Stimulated activated CD4-positive, alpha-beta T cell treated with anti-CD3 and anti-CD28 coated beads, Interleukin-1b, Interleukin-23, amount 100 ng/mL, for 48 hours (primary cell): Measurements from ENCODE around the gene ICA1.

Experiments used
- DNase-seq: peaks from one replicate; pipeline ENCODE4 v3.0.0-alpha.2; 2020

The ICA1 gene

DNA sequence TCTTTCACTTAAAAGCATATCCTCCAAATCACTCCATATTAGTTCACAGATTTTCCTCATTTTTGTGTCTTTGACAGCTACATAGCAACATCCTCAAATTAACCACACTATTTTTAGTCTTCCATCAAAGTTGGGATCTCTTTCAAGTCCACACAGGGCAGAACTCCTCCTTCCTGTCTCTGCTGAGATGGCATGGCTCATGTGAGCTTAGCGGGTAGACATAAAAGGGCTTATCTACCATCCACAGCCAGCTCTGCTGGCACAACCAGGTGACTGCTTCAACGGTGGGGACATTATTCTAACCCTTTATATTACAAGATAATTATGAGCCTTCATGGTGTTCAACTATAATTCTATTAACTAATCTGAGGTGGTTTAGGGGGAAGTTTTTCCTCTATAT is 35.5 kb downstream of the ICA1 start:
- no peak for DNase-seq

GRCh38 chr7:8221567-8221966 is 40.4 kb downstream of the ICA1 start:
- DNase-seq: no peak

DNA sequence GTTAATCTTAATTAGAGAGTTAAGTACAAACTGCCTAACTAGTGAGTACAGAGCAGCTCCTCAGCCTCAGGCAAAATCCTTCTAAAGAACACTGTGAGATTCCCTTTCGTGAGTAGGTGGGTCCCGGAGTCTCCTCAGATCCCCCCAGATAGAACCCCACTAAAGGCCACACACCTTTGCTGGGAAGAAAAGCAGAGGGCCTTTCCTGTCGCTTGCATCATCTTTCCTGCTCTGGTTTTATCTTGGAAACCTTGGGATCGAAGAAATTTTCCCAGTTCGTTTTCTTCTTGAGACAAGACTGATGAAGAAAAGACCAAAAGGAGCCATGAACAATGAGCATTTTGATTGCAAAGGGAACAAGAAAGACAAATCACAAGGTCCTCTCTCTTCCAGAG is 40.9 kb downstream of the ICA1 start:
- DNase-seq: no peak

DNA sequence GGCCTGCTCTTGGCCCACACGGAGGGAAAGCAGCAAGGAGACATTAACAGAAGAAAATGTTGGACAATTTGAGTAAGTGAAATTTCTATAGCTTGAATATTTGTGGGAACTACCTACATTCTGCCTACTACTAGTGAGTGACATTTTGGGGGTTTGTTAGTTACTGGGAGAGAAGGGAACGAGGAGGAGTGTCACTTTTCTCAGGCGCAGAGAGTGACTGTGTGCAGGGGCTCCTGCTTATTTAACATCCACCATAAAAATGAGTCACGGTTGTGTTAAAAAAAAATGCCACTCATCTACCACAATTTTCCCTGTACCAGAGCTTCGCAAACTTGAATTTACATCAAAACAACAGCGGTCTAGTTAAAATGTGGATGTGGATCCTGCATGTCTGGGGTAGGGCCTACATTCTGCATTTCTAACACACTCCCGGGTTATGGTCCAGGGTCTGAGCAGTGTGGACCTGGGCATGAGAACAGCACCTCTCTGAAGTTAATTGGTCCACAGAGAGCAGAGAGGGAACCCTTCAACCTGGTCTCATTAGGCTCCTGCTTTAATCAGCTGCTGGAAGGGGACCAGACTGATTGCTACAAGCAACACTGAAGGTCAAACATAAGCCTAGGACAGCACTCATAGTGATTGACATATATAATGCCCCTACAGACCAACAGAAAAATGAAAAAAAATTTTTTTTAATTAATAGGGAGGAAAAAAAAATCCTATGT is 41.4 kb downstream of the ICA1 start:
- DNase-seq: no peak

DNA sequence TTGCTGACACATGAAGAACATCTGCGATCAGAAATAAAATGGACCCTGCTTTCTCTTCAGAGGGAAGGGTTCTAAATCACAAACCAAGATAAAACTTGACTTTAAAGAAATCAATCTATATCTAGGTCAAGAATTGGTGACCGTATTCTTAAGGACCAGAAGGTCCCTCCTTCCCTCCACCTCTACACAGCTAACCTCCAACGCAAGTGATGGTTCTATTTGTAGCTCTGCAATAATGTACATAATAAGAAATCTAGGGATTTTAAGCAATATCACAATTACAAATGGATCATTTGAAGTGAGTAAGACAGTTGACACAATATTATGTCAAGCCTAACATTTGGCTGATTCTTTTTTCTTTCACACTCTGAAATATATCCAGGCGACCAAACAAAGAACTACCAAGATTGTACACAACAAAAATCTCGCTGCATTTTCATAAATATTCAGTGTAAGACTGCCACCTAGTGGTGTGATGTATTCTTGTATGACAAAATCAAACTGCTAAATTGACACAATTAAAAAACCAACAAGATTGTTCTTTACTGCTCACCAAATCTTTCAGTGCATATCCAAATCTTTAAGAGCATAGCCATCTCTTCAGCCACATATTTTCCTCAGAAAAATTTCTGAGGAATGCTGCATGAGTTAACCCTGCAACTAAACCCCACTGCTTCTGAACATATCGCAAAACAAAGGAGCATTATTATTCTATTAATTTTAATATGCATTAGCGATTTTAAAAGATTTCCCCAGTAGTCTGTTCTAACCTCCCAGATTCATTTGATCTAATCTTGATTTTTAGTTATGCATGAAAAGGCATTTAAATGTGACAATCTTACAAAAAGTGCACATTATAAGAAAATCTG is 44.5 kb downstream of the ICA1 start:
- no peak for DNase-seq

- no peak for DNase-seq
Observed at GRCh38 chr7:8216334-8216690, 45.7 kb downstream of the ICA1 start.

DNA sequence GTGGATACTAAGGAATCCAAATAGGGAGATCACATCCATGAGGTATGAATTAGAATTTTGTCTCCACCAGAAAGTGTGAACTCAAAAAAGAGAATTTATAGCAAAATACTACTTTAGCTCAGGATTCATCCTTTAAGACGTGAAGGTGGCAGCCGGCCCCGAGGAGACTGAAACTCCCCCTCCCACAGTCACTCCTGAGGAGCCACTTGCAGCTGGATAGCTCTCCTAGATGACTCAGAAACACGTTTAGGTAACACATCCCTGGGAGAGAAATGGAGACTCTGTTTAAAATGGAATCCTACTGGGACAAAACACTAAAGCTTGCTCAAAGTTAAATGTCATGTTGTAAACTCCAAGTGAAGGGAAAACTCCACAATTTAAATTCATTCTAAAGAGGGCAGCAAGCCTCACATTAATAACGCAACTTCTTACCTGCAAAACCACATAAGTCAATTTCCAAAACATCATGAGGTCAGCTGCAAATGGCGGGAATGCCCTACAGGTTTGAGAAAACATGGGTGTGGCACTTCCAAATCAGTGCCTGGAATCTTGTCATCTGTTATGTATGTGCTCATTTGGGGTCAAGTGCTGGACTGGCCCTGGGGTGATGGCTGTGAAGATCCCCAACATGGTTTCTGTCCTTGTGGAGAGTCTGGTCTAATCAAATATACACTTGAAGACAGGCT is 46.2 kb downstream of the ICA1 start:
- no peak for DNase-seq

DNA sequence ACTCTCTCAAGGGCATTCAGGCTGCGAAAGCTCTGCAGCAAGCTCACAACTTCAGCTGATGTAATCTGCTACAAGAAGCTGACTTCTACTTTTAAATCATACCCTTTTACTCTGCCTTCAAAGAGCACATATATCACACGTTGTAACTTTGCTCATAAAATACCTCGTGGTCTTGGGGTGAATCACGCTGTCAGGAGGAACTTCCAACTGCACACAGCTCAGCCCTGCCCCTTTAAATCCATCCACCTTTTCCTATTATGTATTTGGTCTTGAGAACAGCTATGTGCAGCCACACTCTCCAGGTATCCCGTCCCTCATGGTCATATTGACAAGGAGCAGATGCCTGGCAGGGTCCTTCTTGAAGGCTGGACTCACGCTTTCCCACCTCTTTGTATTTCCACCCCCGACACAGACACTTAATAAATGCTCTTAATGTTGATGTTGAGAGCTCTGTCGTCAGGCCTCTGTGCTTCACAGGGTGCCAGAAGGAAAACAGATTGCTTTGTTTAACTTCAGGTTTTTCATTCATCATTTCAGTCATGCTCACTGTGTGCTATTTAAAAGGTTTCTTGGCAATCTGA is 47.6 kb downstream of the ICA1 start:
- no peak for DNase-seq

DNA sequence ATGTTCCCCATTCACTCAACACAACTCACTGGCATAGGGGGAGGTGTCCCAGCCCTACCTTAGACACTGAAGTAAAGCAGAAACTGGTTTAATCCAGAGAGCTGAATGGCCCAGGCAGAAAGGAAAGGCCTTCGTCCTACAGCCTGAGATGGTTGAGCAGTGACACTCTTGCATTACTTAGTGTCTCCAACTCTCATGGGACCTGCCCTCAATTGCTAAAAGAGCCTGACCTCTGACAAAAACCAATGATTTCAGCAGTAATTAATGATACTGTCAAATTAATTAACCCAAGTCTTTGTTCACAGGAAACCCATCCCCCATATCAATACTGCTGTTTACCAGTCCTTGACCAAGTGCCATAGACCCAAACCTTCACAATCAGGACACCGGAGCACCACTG is 48.6 kb downstream of the ICA1 start:
- no peak for DNase-seq

DNA sequence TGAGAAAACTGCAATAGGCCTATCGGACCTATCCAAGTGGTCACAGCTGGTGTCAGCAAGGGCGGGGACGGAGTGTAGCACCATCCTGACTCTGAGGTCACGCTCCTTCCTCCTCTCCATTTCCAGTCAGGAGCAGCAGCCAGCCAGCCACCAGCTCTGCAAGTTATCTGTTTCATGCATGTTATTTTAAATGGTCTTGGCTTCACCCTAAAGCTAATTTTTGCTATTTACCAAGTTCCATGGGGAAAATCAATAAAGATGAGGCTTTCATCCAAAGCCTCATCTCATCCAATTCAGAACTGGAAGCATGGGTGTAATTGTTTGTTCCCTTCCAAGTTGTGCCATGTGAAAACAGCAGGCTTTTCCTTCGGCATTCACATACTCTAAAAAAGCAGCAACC is 49.3 kb downstream of the ICA1 start:
- no peak for DNase-seq

DNA sequence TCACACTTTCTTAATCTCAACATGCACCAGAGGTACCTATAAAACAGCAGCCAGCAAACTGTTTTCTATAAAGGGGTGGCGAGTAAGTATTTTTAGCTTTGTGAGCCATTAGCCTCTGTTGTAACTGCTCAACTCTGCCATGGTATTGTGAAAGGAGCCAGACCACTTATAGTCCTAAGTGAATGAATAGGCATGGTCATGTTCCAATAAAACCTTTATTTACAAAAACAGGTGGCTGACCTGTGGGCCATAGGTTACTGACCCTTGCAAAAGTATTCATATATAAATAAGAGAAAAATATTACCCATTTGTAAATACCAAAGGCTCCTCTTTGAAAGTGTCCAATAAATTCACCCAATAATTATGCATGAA is 50.3 kb downstream of the ICA1 start:
- DNase-seq: no peak

- no peak for DNase-seq
Observed at GRCh38 chr7:8210845-8211724, 50.9 kb downstream of the ICA1 start.

- no peak for DNase-seq
Observed at GRCh38 chr7:8209353-8209752, 52.6 kb downstream of the ICA1 start.

DNA sequence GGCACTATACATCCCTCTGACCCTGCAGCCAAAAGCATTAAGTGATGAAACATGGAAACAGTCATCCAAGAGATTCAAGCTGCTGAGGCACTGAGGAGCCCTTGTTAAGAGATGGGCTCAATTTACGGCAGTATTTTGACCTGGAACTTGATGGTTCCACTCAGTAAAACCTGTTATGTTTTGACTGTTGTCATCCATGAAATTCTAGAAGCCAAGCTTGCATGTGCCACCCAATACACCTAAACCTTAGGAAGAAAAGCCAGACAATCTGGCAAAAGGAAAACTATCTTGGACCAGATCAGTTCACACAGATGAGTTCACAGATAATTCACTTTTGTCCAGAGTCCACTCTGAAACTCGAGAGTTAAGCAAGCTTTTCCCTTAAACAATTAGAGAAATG is 53.2 kb downstream of the ICA1 start:
- no peak for DNase-seq

DNA sequence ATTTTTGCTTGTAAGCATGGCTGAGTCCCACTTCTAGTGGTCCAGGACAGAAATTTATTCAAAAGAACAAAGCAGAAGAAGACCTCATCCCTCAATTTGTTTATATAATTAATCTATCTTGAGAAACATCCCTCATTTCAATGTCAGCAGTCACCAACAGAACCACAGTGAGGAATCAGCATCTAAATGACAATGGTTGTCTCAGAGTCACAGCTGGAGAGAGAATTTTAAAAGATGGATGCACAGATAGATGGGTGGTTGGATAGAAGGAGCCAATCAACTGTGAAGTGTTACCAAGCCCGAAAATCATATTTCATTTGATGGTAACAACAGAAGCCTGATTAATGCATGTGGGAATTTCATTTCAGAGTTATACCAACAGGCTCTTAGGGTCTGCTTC is 55.0 kb downstream of the ICA1 start:
- DNase-seq: no peak

- DNase-seq: no peak
Observed at GRCh38 chr7:8205537-8205936, 56.4 kb downstream of the ICA1 start.

- no peak for DNase-seq
Observed at GRCh38 chr7:8205031-8205387, 57.0 kb downstream of the ICA1 start.

DNA sequence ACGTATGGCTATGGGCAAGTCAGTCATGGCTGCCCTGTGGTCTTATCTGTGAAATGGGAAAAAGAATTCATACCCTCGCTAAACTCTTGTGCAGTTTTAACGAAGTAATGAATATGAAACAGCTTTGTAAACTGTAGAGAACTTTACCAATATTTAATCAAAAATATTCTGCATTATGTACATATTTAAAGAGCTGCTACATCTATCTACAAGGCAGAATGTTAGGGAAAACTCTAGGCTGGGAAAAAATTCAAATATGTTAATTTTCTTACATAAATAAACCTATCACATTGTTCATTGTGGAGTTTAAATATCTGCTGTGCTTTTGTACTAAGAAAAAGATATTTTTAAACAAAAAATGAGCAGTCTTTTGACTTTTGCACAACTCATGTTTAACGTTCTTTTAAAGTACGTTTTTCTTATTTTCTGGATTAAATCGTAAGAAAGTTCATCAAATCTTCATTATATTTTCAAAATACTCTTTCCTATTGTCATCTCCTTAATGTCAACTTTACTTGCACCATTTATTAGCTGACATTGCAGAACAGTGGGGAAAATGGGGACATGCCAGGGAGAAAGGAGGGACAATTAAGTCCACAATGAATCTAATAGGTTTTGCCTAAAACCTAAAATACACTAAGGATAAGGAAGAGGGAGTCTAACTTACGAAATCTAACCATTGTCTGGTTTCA is 57.5 kb downstream of the ICA1 start:
- DNase-seq: no peak

- no peak for DNase-seq
Observed at GRCh38 chr7:8201846-8202441, 60.0 kb downstream of the ICA1 start.

DNA sequence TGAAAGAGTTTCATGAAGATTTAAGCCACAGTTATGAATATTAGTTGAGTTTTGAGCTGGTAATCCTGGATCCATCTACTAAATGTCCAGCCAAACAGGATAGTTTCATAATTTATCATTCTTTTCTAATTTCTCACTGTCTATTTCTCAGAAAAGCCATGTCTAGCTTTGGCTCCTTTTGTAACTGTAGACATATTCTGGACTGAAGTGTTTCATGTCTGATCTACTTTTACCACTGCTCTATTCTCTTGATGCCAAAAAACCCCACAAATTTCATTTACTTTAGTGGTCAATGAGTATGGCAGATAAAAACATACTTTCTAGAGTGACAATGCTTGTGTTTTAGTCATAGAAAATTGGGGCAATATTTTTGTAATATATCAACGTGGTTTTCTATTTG is 61.2 kb downstream of the ICA1 start:
- no peak for DNase-seq

DNA sequence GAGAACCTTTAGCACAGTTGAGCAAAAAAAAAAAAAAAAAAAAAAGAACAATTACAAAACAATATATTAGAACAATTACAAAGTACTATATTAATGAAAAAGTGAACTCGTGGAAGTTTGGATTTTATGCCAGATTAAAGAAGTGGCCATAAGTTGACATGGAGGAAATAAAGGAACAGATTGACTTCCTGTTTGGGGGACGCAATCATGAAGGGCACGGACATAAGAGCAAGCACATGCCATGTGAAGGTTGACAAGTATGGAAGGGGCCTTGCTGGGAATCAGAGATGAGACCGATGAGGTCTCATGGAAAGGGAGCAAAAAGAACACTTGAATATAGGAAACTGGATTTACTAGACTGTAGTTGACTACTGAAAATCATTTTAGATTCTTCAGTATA is 61.7 kb downstream of the ICA1 start:
- no peak for DNase-seq
